H4 (cell line): Measurements from ENCODE around the gene PNKP. TPM values are rescaled to one million over a fixed set of nuclear protein-coding genes. Genes with fewer than 3 reads are reported as not detected.

ENCODE experiments used
- DNase-seq: peaks from one replicate; pipeline ENCODE4 v3.0.0-alpha.2; 2015; ENCODE audit warnings: low spot score
- total RNA-seq: library from RNA; depleted of rRNA; stranded (reverse); fragments of >200 nt; shearing (Covaris generic); gene quantifications from 2 replicates; pipeline ENCODE4 v1.2.3, GENCODE V29; 2014

Gene PNKP
- total RNA-seq, 1 experiment from 2014 or later: 20.5 TPM

GRCh38 chr19:49890349-49891311 is 23.3 kb upstream of the PNKP start:
- DNase-seq: no peak

- DNase-seq: no peak
Observed at GRCh38 chr19:49889687-49890348, 22.4 kb upstream of the PNKP start.

DNA sequence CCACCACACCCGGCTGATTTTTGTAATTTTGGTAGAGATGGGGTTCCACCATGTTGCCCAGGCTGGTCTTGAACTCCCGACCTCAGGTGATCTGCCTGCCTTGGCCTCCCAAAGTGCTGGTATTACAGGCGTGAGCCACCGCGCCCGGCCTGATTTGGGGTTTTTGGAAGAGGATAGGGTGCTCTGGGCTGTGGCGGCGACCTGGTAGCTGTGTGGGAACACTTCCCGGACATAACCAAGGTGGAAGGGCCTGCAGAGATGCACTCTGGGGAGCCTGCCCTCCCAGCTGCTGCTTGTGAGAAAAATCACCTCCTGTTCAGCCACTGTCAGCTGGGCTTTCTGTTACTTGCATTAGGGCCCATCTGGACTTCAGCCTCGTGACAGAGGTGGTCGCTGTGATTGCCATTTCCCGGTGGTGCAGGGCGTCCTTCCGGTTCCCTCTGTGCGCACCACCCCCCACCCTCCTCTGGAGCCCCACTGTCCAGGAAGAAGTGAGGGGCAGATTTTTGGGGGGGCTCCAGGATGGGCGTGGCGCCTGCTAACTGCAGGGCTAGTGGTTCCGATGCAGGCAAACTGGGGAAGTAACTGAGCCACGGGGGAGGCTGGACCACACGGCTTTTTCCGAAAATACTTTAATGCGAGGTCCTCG is 21.8 kb upstream of the PNKP start:
- no peak for DNase-seq

- no peak for DNase-seq
Observed at GRCh38 chr19:49888510-49888824, 21.1 kb upstream of the PNKP start.

DNA sequence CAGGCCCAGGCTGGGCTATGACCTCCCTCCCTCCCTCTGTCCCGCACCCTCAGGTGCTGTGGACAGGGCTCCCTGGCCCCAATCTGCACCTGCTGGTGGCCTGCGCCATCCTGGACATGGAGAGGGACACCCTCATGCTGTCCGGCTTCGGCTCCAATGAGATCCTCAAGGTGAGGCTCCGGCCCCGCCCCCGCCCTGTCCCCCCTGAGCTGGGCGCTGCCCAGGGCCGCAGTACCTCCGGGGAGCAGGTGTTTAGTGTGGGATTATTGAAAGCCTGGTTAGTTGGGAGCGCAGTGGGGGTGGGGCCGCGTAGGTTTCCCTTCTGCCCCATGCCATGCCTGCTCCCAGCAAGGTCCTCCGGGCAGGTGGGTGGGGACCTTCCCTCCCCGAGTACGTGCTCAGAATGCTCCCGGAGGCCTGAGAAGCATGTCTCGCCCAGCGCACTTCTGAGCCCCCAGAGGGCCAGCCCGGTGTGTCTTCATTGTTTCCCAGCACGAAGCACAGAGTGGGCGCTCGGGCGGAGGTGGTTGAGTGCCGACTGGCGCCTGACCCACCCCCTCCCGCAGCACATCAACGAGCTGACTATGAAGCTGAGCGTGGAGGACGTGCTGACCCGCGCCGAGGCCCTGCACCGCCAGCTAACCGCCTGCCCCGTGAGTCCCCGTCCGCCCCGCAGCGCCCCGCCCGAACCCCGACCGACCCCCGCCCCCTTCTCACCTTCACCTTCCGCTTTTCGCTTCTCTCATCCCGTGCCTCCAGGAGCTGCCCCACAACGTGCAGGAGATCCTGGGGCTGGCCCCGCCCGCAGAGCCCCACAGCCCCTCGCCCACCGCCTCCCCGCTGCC is 20.5 kb upstream of the PNKP start:
- DNase-seq: no peak

DNA sequence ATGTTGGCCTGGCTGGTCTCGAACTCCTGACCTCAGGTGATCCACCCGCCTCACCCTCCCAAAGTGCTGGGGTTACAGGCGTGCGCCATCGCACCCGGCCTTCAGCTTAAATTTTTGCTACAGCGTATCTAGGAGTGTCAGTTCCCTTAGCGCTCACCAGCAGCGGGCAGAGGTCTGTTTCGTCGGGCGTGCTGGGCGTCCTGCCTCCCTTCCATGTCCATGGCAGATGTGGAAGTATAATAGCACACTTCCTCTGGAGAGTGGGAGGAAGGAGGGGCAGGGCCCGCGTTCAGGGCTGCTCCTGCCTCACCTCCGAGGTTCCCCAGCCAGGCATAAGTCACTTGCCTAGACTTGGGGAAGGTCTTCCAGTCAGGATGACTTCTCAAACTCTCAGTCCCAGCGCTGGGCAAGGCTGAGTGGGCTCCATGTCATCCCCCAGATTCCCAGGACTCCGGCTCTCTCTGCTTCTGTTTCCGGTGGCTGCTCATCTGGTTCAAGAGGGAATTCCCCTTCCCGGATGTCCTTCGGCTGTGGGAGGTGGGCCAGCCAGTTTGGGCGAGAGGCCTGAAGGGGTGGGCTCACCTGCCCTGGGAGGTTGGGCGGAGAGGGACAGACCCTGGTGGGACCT is 19.8 kb upstream of the PNKP start:
- no peak for DNase-seq

GRCh38 chr19:49884760-49885159 is 17.4 kb upstream of the PNKP start:
- no peak for DNase-seq

GRCh38 chr19:49884109-49884508 is 16.7 kb upstream of the PNKP start:
- DNase-seq: no peak

GRCh38 chr19:49883094-49883493 is 15.7 kb upstream of the PNKP start:
- no peak for DNase-seq

GRCh38 chr19:49882643-49883042 is 15.3 kb upstream of the PNKP start:
- no peak for DNase-seq

DNA sequence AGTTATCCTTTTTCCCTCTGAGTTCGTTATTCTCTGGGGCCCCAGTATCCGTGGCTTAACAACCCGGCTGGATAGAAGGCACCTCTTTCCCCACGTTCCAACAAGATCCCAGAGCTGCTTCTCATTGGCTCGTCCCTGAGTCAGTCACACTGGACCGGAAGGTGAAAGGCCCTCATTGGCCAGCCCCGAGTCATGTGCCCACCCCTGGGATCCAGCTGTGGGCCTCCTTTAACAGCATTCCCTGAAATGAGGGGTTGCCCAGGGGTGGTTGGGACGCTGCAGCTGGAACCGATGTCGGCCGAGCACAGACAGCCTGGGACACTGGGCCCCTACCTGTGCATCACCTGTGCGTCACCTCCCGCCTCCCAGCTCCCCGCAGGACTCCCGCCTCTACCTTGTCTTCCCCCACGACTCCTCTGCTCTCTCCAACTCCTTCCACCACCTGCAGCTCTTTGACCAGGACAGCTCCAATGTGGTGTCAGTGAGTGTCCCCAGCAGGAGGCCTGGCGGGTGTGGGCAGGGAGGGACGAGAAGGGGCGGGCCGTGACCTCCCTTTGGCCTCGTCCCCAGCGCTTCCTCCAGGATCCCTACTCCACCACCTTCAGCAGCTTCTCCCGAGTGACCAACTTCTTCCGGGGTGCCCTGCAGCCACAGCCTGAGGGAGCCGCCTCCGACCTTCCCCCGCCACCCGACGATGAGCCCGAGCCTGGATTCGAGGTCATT is 14.5 kb upstream of the PNKP start:
- DNase-seq: no peak

DNA sequence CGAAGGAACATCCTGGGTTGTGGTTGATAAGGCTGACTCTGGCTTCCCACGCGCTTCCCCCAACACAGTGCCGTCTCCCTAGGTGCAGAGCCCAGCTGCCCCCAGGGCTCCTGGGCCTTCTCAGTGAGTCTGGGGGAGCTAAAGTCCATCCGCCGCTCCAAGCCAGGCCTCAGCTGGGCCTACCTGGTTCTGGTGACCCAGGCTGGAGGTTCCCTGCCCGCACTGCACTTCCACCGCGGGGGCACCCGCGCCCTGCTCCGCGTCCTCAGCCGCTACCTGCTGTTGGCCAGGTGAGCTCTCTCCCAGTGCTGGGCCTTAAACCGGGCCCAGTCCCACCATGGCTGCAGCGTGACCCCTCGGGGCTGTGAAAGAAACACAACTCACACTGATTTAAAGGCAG is 13.8 kb upstream of the PNKP start:
- no peak for DNase-seq

DNA sequence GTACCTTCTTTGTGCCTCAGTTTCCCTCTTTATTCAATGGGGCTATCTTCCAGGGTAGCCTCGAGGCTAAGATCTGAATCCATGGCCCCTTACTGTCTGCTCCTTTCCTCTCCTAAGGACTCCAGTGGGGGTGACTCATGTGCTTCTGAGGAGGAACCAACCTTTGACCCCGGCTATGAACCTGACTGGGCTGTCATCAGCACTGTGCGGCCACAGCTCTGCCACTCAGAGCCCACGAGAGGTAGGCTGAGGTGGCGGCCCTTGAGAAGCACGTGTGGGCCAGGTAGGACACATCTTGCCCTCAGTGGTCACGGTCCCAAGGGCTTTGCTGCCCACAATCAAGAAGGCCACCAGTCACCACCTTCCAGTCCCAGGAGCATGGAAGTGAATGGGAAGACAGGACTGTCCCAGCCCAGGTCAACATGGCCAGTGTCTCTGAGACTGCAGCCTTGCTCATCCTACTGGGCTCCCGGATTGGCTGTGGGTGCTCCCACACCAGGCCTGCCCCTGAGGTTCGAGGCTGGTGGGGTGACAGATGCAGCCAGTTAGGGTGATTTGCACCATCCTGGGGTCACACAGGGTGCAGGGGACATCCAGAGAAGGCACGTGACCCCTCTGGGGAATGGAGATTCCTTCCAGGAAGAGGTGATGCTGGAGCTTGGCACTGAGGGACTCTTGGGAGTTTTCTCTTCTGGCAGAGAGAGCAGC is 12.9 kb upstream of the PNKP start:
- no peak for DNase-seq

DNA sequence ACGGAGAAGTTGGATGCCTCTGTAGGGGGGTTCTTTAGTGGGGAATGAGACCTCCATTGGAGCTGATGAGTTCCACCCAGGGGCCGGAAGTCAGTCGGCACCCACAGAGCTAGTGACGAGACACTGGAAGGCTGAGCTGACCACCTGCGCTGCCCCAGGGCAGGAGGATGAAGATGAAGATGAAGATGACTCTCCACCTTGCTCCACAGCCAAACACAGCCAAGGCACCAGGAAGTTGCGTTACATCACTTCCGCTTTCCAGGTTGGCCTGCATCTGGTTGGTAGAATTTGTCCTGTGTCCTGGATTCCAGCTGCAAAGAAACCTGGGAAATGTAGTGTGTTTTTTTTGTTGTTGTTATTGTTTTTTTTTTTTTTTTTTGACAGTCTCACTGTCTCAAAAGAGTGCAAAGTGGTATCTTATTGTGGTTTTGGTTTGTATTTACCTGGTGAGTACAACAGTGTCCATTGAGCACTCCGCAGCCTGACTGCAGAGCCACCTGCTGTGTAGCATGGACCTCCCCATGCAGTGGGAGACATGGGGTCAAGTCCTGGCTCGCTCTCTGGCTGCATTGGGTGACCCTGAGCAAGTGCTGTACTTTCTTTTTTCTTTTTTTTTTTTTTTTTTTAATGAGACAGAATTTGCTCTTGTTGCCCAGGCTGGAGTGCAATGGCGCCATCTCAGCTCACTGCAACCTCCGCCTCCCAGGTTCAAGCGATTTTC is 12.0 kb upstream of the PNKP start:
- no peak for DNase-seq

- no peak for DNase-seq
Observed at GRCh38 chr19:49878744-49879070, 11.3 kb upstream of the PNKP start.

DNA sequence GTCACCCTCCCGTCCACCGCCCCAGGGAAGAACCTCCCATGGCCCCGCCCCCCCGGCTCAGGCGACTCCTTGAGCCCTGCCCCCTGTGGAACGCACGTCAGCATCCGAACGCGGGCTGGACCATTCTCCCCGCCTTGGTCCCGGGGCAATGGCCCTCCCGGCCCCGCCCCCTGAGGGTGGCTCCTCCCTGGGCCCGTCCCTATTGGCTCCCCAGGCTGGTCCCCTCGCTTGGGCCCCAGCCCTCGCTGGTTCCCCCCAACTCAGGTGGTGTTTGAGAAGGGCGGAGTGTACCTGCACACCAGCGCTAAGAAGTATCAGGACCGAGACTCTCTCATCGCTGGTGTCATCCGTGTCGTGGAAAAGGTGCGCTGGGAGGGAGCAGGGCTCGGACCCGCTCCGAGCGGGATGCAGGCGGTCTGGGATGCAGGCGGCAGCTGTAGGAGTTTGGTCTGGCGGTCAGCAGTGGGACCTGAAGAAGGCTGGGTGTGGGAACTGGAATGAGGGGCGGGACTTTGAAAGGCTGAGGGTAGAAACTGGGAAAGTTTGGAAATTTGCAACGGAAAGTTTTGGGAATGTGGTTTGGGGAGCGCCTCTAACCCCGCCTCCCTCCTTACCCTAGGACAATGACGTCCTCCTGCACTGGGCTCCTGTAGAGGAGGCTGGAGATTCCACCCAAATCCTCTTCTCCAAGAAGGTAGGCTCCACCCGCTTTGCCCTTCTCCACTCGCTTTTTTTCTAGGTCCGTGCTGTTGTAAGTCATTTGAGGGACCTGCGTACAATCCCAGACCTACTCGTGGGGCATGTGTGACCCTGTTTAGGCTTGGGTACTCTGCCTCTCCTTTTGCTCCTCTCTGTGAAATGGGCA is 10.7 kb upstream of the PNKP start:
- DNase-seq: peak; percentile 97

DNA sequence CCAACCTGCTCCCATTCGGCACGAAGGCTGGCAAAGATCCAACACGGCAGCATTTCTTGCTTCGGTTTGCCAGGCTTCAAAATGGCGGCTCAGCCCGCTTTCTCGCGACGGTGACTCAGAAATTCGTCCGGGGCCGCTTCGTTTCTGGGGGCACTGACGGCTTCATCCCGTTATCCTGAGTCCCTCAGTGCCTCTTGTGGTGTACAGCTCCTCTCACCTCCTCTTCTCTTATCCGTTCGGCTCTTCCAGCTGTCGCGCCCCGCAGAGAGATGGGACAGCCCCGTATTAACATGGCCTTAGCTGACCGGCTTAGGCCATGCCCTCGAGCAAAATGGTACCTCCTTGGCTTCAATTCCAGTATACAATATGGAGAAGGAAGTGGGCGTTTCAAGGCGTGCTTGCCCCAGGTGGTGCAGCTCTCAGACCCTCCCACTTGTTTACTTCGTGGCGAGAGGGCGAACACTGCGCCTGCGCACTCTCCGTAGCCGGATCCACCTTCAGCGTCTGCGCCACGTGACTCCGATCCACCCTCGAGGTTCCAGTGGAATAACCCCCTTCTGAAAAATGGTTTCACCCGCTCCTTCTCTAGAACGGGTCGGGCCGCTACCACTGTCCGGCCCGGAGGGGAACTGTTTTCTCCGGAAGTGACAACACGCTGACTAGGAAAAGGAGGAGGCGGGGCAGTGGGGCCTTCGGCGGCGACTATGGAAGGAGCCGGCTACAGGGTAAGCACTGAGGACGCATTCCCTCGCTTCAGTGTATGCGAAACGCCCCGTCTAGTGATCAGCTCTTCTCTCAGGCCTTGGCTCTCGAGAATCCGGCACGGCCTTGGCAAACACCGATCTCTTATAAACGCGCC is 9.9 kb upstream of the PNKP start, which contains the start of the genes AKT1S1 and TBC1D17:
Gene AKT1S1 (minus strand): TSS at position 336 of the 859 bp plus-strand sequence. CDS start 4,060 bp downstream, outside the sequence.
Gene TBC1D17 (plus strand): TSS at position 683 of the 859 bp plus-strand sequence. CDS start 22 bp downstream, at position 705.
- DNase-seq: peak; percentile 100
